WTC11 (cell line): ENCODE data around the gene NFAM1. TPM values are rescaled to one million over a fixed set of nuclear protein-coding genes. Genes with fewer than 3 reads are reported as not detected.

Experiments used
- ATAC-seq: fragments of 200-7000 bp; cut with Tn5 transposase; 2 replicates; pipeline ENCODE4 v1.10.0; 2021; ENCODE audit warnings: mild to moderate bottlenecking, moderate library complexity
- CTCF ChIA-PET: fragments of 300-600 bp; sonication (Branson Sonifier 250); formaldehyde crosslinking; loops from one replicate; lab custom pipeline; 2021; ENCODE audit warnings: antibody characterized with exemption; lab: Charles Lee
- POLR2A ChIA-PET: fragments of 350-600 bp; sonication (Branson Sonifier 250); formaldehyde crosslinking; loops from one replicate; lab custom pipeline; 2021; ENCODE audit warnings: antibody characterized with exemption; lab: Charles Lee
- DNase-seq: peaks from one replicate; pipeline ENCODE4 v3.0.0; 2021; ENCODE audit warnings: low spot score
- H3K27ac Mint-ChIP-seq: 2 replicates; pipeline ENCODE4 v1.8.0; 2021; ENCODE audit warnings: mixed read lengths
- H3K27me3 Mint-ChIP-seq: 2 replicates; pipeline ENCODE4 v1.8.0; 2021; ENCODE audit warnings: low read depth, mild to moderate bottlenecking, moderate library complexity, mixed read lengths
- H3K36me3 Mint-ChIP-seq: 2 replicates; pipeline ENCODE4 v1.8.0; 2021; ENCODE audit warnings: mixed read lengths
- H3K4me1 Mint-ChIP-seq: 2 replicates; pipeline ENCODE4 v1.8.0; 2022; ENCODE audit warnings: mixed read lengths
- H3K4me3 Mint-ChIP-seq: 2 replicates; pipeline ENCODE4 v1.8.0; 2021; ENCODE audit warnings: mild to moderate bottlenecking, moderate library complexity, mixed read lengths
- H3K9me3 Mint-ChIP-seq: 2 replicates; pipeline ENCODE4 v1.8.0; 2021; ENCODE audit warnings: mixed read lengths
- JUN ChIP-seq: sonication (generic); formaldehyde crosslinking; IDR thresholded peaks from 2 replicates; pipeline ENCODE4 v1.8.0; 2023; ENCODE audit warnings: mild to moderate bottlenecking, missing genetic modification reagents
- PRDM15 ChIP-seq: sonication (generic); formaldehyde crosslinking; IDR thresholded peaks from 2 replicates; pipeline ENCODE4 v1.8.0; 2022; ENCODE audit warnings: missing genetic modification reagents
- SMAD3 ChIP-seq: sonication (generic); formaldehyde crosslinking; IDR thresholded peaks from 2 replicates; pipeline ENCODE4 v1.8.0; 2022; ENCODE audit warnings: missing genetic modification reagents, mild to moderate bottlenecking, borderline replicate concordance
- ZBTB21 ChIP-seq: sonication (generic); formaldehyde crosslinking; IDR thresholded peaks from 2 replicates; pipeline ENCODE4 v1.8.1; 2023; ENCODE audit warnings: mild to moderate bottlenecking, missing genetic modification reagents, borderline replicate concordance
- total RNA-seq: library from RNA; stranded (reverse); gene quantifications from 3 replicates; pipeline ENCODE4 v1.2.3, GENCODE V29; 2021
- TF ChIP-seq, protein P1 (sequence below): fragments of 250-450 bp; sonication (Bioruptor Pico); IDR thresholded peaks from 2 replicates; pipeline ENCODE4 v1.9.0; 2021; ENCODE audit warnings: mild to moderate bottlenecking, borderline replicate concordance
- TF ChIP-seq, protein P2 (sequence below): fragments of 250-450 bp; sonication (Bioruptor Pico); IDR thresholded peaks from 2 replicates; pipeline ENCODE4 v1.9.0; 2021; ENCODE audit warnings: mild to moderate bottlenecking
- TF ChIP-seq, protein P3 (sequence below): sonication (generic); formaldehyde crosslinking; IDR thresholded peaks from 2 replicates; pipeline ENCODE4 v1.8.0; 2022; ENCODE audit warnings: mild to moderate bottlenecking, missing genetic modification reagents
- TF ChIP-seq, protein P4 (sequence below): sonication (generic); formaldehyde crosslinking; IDR thresholded peaks from 2 replicates; pipeline ENCODE4 v1.8.1; 2023; ENCODE audit warnings: mild to moderate bottlenecking, missing genetic modification reagents, moderate library complexity

The NFAM1 gene
- total RNA-seq, 1 experiment from 2014 or later, result 1.6 TPM

DNA sequence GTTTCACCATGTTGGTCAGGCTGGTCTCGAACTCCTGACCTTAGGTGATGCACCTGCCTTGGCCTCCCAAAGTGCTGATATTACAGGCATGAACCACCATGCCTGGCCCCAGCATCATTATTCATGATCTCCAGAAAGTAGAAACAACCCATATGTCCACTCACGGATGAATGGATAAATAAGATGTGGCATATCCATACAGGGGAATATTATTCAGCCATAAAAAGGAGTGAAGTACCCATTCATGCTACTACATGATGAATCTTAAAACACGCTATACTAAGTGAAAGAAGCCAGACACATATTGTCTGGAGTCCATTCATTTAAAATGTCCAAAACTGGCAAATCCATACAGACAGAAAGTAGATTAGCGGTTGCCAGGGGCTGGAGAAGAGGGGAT is 81.8 kb downstream of the NFAM1 start (continued):
- TF ChIP-seq, protein P1, sequence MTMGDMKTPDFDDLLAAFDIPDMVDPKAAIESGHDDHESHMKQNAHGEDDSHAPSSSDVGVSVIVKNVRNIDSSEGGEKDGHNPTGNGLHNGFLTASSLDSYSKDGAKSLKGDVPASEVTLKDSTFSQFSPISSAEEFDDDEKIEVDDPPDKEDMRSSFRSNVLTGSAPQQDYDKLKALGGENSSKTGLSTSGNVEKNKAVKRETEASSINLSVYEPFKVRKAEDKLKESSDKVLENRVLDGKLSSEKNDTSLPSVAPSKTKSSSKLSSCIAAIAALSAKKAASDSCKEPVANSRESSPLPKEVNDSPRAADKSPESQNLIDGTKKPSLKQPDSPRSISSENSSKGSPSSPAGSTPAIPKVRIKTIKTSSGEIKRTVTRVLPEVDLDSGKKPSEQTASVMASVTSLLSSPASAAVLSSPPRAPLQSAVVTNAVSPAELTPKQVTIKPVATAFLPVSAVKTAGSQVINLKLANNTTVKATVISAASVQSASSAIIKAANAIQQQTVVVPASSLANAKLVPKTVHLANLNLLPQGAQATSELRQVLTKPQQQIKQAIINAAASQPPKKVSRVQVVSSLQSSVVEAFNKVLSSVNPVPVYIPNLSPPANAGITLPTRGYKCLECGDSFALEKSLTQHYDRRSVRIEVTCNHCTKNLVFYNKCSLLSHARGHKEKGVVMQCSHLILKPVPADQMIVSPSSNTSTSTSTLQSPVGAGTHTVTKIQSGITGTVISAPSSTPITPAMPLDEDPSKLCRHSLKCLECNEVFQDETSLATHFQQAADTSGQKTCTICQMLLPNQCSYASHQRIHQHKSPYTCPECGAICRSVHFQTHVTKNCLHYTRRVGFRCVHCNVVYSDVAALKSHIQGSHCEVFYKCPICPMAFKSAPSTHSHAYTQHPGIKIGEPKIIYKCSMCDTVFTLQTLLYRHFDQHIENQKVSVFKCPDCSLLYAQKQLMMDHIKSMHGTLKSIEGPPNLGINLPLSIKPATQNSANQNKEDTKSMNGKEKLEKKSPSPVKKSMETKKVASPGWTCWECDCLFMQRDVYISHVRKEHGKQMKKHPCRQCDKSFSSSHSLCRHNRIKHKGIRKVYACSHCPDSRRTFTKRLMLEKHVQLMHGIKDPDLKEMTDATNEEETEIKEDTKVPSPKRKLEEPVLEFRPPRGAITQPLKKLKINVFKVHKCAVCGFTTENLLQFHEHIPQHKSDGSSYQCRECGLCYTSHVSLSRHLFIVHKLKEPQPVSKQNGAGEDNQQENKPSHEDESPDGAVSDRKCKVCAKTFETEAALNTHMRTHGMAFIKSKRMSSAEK (CRISPR knock-in tag), result no peak
- no peak for TF ChIP-seq SMAD3 (CRISPR knock-in tag)
- TF ChIP-seq, protein P2, sequence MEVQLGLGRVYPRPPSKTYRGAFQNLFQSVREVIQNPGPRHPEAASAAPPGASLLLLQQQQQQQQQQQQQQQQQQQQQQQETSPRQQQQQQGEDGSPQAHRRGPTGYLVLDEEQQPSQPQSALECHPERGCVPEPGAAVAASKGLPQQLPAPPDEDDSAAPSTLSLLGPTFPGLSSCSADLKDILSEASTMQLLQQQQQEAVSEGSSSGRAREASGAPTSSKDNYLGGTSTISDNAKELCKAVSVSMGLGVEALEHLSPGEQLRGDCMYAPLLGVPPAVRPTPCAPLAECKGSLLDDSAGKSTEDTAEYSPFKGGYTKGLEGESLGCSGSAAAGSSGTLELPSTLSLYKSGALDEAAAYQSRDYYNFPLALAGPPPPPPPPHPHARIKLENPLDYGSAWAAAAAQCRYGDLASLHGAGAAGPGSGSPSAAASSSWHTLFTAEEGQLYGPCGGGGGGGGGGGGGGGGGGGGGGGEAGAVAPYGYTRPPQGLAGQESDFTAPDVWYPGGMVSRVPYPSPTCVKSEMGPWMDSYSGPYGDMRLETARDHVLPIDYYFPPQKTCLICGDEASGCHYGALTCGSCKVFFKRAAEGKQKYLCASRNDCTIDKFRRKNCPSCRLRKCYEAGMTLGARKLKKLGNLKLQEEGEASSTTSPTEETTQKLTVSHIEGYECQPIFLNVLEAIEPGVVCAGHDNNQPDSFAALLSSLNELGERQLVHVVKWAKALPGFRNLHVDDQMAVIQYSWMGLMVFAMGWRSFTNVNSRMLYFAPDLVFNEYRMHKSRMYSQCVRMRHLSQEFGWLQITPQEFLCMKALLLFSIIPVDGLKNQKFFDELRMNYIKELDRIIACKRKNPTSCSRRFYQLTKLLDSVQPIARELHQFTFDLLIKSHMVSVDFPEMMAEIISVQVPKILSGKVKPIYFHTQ (CRISPR knock-in tag), result no peak
- no peak for TF ChIP-seq ZBTB21 (CRISPR knock-in tag)
- TF ChIP-seq JUN (CRISPR knock-in tag), result no peak
- TF ChIP-seq, protein P3, sequence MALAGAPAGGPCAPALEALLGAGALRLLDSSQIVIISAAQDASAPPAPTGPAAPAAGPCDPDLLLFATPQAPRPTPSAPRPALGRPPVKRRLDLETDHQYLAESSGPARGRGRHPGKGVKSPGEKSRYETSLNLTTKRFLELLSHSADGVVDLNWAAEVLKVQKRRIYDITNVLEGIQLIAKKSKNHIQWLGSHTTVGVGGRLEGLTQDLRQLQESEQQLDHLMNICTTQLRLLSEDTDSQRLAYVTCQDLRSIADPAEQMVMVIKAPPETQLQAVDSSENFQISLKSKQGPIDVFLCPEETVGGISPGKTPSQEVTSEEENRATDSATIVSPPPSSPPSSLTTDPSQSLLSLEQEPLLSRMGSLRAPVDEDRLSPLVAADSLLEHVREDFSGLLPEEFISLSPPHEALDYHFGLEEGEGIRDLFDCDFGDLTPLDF (CRISPR knock-in tag), result no peak

DNA sequence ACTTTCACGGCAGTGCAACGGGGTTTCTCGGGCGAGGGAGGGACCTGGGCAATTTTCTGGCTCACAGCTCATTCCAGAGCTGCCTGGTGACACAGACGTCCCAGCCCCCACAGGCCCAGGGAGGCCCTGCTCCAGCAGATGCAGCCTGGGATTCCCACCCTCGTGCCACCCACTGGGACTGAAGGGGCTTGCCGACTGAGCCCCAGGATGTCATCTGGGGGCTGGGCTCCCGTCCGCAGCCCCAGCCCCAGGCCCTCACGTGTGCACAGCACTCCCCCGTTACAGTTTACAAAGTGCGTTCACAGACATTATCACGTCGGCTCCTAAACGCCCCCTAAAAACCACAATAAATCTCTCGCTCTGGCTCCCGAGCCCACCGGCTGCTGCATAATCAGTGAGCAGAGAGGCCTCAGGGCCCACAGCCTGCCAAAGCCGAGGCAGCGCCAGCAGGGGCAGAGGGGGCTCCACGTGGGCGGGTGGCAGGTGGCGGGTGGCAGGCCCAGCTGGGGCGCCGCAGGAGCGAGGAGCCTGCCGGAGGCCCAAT is 84.8 kb downstream of the NFAM1 start:
- ChIA-PET CTCF (interaction anchor here (0.9 to 1.9 kb wide), 8 partner anchors 12 to 230 kb away, joined by 3 to 6 read pairs (median 4); no protein-coding TSS in a partner anchor), POLR2A (no interaction called here)
- TF ChIP-seq, protein P4, sequence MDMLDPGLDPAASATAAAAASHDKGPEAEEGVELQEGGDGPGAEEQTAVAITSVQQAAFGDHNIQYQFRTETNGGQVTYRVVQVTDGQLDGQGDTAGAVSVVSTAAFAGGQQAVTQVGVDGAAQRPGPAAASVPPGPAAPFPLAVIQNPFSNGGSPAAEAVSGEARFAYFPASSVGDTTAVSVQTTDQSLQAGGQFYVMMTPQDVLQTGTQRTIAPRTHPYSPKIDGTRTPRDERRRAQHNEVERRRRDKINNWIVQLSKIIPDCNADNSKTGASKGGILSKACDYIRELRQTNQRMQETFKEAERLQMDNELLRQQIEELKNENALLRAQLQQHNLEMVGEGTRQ (CRISPR knock-in tag), result 0 out of 2 replicates have a peak, but pooled peaks have one; percentile 8
- TF ChIP-seq PRDM15 (CRISPR knock-in tag), result no peak
- Mint-ChIP-seq H3K36me3 (no peaks in the 10 kb centered on the region), H3K4me3 (no peak overlapping the region), H3K27me3 (peaks cover 15% of the 10 kb centered on the region), H3K27ac (no peak overlapping the region), H3K9me3 (peaks cover 3% of the 10 kb centered on the region; the same call in 1 of the 2 replicates), H3K4me1 (peaks cover 11% of the 10 kb centered on the region; the same call in 1 of the 2 replicates)
- DNase-seq (no peak), ATAC-seq (no peak)
